Mucosa of gallbladder (tissue), 1 donor: Measurements from ENCODE around the gene PSMD6. TPM values are rescaled to one million over a fixed set of nuclear protein-coding genes. Genes with fewer than 3 reads are reported as not detected.
A peak's percentile ranks its signal among the peaks of the same experiment; 100 is the strongest.

ENCODE experiments used
- DNase-seq: peaks from one replicate; pipeline ENCODE4 v3.0.0-alpha.2; 2020; ENCODE audit warnings: low spot score
- total RNA-seq: library from RNA; stranded (reverse); gene quantifications from one replicate; pipeline ENCODE4 v1.2.1, GENCODE V29; 2021
- donor health status: DM: no; HTN: no; CAD: no.

Gene PSMD6
- total RNA-seq, 1 donor from 2014 or later = 53.5 TPM

- DNase-seq = no peak
Measured at GRCh38 chr3:64046592-64046991, 23.3 kb upstream of the PSMD6 start.

GRCh38 chr3:64042952-64043351 lies 19.7 kb upstream of the PSMD6 start:
- DNase-seq = no peak

- DNase-seq = no peak
Measured at GRCh38 chr3:64039981-64040733, 16.9 kb upstream of the PSMD6 start.

GRCh38 chr3:64039332-64039731 lies 16.0 kb upstream of the PSMD6 start:
- no peak for DNase-seq

GRCh38 chr3:64038253-64038767 lies 15.0 kb upstream of the PSMD6 start:
- no peak for DNase-seq

- no peak for DNase-seq
Measured at GRCh38 chr3:64037084-64037483, 13.8 kb upstream of the PSMD6 start.

GRCh38 chr3:64033069-64033468 lies 9.8 kb upstream of the PSMD6 start:
- no peak for DNase-seq

GRCh38 chr3:64031540-64032508 lies 8.5 kb upstream of the PSMD6 start:
- DNase-seq = no peak

GRCh38 chr3:64030741-64031140 lies 7.4 kb upstream of the PSMD6 start:
- peak; percentile 71 for DNase-seq

GRCh38 chr3:64029287-64029686 lies 6.0 kb upstream of the PSMD6 start:
- no peak for DNase-seq

- DNase-seq = no peak
Measured at GRCh38 chr3:64028754-64029153, 5.5 kb upstream of the PSMD6 start.

- no peak for DNase-seq
Measured at GRCh38 chr3:64027658-64028057, 4.4 kb upstream of the PSMD6 start.

- no peak for DNase-seq
Measured at GRCh38 chr3:64026346-64026745, 3.1 kb upstream of the PSMD6 start.

GRCh38 chr3:64023861-64024223 lies 548 bp upstream of the PSMD6 start:
- no peak for DNase-seq

- DNase-seq = no peak
Measured at GRCh38 chr3:64022451-64023186, 675 bp downstream of the PSMD6 start.

GRCh38 chr3:64021922-64022321 lies 1.4 kb downstream of the PSMD6 start:
- DNase-seq = no peak

- no peak for DNase-seq
Measured at GRCh38 chr3:64019879-64020278, 3.4 kb downstream of the PSMD6 start.

GRCh38 chr3:64019271-64019670 lies 4.0 kb downstream of the PSMD6 start:
- no peak for DNase-seq

GRCh38 chr3:64016941-64017620 lies 6.2 kb downstream of the PSMD6 start:
- DNase-seq = no peak

- DNase-seq = no peak
Measured at GRCh38 chr3:64011685-64012084, 11.6 kb downstream of the PSMD6 start.

GRCh38 chr3:64010199-64010598 lies 13.1 kb downstream of the PSMD6 start:
- no peak for DNase-seq
